ENCODE results near the gene DHTKD1. TPM values are rescaled to one million over a fixed set of nuclear protein-coding genes. Genes with fewer than 3 reads are reported as not detected.

The DHTKD1 gene, protein sequence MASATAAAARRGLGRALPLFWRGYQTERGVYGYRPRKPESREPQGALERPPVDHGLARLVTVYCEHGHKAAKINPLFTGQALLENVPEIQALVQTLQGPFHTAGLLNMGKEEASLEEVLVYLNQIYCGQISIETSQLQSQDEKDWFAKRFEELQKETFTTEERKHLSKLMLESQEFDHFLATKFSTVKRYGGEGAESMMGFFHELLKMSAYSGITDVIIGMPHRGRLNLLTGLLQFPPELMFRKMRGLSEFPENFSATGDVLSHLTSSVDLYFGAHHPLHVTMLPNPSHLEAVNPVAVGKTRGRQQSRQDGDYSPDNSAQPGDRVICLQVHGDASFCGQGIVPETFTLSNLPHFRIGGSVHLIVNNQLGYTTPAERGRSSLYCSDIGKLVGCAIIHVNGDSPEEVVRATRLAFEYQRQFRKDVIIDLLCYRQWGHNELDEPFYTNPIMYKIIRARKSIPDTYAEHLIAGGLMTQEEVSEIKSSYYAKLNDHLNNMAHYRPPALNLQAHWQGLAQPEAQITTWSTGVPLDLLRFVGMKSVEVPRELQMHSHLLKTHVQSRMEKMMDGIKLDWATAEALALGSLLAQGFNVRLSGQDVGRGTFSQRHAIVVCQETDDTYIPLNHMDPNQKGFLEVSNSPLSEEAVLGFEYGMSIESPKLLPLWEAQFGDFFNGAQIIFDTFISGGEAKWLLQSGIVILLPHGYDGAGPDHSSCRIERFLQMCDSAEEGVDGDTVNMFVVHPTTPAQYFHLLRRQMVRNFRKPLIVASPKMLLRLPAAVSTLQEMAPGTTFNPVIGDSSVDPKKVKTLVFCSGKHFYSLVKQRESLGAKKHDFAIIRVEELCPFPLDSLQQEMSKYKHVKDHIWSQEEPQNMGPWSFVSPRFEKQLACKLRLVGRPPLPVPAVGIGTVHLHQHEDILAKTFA
- total RNA-seq (2014; rRNA removed; shearing (Covaris generic)) = 12.6 and 13.4 TPM in 2 replicates

DNA sequence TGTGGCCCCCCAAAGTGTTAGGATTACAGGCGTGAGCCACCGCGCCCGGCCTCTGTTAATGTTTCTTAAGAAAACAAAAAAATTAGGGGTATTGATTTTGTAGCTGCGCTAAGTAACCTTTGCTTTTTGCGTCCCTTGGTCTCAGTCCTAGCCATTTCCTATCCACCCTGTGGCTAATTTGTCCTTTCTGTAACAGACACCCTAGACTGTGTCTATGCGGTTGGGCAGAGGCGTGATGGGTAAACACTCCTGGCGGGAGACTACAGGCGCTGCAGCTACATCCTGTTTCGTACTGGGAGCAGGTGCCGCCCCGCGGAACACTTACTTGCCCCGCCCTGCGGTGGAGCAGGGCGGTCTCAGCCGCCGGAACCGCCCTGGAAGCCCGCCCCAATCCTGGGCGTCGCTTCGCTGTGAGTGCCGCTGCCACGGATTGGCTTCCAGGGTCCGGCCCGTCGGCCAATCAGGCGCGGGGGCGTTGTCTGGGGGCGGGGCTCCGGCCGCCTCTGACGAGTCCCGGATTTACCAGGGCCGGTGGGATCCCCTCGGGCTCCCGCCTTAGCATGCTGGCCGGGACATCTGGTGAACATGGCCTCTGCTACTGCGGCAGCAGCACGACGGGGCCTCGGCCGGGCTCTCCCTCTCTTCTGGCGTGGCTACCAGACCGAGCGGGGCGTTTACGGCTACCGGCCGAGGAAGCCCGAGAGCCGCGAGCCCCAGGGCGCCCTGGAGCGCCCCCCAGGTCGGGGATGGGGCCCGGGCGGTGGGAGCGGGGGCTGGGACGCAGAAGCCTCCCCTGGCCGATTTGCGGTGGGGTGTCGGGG, at the start of gene DHTKD1:
Gene DHTKD1, plus strand, starts transcription at position 506 of the 821 bp plus-strand sequence. Its CDS starts 80 bp downstream, at position 586.
- DNase-seq (ENCODE audit: low spot score) = peak; percentile 98

DNA sequence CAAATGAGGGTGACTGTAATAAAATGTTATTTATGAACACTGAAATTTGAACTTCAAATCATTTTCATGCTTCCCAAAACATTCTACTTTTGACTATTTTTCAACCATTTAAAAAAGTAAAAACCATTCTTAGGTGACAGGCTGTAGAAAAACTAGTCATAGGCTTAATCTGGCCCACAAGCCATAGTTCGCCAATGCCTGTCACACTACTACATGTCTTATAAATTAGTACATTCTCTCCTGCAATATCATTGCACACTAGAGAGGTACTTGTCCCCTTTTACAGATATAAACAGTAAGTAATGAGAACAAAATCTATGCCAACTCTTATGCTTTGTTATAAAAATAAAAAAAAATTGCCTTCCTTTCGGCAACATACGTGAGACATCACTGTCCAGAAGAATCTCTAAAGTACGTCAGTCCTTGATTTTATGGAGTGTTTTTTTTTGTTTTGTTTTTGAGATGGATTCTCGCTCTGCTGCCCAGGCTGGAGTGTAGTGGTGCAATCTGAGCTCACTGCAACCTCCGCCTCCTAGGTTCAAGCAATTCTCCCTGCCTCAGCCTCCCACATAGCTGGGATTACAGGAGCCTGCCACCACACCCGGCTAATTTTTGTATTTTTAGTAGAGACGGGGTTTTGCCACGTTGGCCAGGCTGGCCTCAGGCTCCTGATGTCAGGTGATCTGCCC, 49.3 kb upstream of the DHTKD1 start:
- DNase-seq (ENCODE audit: low spot score) = no peak

DNA sequence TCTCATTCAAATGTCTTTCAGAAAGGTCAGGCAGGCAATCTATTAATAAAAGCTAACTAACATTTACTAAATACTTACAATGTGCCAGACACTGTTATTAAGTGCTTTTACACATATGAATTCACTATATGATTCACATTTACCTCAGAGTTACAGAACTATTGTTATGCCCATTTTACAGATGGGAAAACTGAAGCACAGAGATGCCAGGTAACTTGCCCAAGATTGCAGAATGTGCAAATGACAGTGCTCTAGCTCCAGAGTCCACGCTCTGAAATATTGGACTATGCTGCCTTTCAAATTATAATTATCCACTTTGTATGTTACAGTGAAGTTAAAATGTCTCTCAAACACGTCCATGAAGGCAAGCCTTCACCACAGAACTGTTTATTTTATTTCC, 48.2 kb upstream of the DHTKD1 start:
- DNase-seq (ENCODE audit: low spot score) = no peak

DNA sequence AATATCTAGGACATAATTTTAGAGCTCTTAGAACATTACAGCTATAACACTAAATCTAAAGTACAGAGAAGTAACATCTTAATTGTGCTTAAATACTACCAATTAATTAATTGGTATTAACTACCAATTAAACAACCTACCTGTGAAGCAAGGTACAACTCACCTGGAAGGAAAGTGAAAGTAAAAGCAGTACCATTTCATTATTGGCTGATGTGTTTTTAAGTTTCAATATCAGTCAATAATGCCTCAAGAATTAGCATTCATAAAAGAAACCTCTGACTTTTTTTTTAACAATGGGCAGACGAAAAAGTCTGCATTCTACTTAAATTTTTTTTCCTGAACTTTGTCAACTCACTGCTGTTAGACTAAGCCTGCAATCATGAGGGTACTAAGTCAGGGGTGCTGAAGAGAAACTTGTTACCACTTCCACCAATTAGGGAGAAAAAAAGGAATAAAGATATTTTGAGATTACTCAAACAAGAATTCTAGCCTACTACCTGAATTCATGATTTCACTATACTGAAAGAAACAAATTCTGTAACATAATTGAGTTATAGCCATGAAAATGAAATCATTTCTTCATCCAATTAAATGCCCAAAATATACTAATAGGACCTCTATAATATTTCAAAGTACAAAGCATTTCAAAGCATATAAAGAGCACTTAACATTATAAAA, 46.0 kb upstream of the DHTKD1 start:
- DNase-seq (ENCODE audit: low spot score) = no peak

DNA sequence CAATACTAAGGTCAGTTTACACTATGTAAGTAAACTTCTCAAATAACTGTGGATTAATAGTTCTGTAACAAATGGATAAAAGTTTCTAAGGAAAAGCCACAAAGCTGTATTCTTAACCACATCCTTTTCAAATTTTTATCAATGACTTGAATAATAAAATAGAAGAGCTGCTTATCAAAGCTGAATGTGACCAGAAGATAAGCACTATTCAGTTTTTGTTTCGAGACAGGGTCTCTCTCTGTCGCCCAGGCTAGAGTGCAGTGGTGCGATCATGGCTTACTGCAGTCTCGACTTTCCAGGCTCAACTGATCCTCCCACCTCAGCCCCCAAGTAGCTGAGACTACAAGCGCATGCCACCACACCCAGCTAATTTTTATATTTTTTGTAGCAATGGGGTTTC, 43.2 kb upstream of the DHTKD1 start:
- DNase-seq (ENCODE audit: low spot score) = no peak

DNA sequence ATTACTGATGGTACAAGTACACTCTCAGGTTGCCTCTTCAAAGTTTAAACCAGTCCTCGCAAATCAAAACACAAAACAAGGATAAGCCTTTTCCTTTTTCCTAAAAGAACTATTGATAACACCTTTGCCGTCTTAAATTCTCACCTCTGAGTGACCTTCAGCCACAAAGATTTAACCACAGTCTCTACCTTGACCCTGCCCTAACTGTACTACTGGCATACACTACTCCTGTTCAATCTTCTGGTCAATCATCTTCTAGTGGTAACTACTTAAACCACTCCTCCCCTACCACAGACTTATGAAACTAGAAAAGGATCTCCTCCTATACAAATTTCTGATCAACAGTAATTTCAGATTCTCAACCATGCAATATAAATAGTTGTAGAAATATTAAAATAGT, 41.2 kb upstream of the DHTKD1 start:
- DNase-seq (ENCODE audit: low spot score) = no peak

DNA sequence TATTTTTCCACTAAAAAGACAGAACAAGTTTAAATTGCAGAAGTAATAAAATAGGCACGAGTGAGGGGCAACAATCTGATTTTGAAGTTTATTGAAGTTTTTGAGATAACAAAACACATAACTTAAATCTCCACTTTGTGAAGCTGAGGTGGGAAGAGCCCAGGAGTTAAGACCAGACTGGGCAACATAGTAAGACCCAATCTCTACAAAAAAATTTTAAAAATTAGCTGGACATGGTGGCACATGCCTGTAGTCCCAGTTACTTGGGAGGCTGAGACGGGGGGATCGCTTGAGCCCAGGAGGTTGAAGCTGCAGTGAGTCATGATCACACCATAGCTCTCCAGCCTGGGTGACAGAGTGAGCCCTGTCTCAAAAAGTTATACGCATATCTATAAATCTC, 37.4 kb upstream of the DHTKD1 start:
- no peak for DNase-seq (ENCODE audit: low spot score)

DNA sequence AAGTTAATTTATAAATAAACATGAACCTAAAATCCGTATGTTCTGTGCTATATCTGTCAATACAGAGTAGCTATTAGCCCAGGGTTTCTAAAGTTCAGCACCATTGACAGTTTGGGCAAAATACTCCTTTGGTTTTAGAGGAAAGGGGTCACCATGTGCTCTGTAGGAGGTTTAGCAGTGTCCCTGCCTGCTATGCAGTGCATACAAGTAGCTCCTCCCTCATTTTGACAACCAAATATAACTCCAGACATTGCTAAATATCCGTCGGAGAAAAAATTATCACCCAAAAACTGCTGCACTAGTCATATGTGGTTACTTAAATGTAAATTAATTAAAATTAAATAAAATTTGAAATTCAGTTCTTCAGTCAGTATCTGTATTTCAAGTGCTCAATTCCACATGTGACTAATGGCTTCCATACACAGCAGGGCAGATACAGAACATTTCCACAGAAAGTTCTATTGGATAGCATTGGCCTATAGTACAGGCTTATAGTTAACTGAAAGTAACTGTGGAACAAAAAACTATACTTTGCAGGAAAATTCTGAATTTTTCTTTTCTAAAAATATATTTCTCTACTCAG, 32.6 kb upstream of the DHTKD1 start:
- DNase-seq (ENCODE audit: low spot score) = no peak

DNA sequence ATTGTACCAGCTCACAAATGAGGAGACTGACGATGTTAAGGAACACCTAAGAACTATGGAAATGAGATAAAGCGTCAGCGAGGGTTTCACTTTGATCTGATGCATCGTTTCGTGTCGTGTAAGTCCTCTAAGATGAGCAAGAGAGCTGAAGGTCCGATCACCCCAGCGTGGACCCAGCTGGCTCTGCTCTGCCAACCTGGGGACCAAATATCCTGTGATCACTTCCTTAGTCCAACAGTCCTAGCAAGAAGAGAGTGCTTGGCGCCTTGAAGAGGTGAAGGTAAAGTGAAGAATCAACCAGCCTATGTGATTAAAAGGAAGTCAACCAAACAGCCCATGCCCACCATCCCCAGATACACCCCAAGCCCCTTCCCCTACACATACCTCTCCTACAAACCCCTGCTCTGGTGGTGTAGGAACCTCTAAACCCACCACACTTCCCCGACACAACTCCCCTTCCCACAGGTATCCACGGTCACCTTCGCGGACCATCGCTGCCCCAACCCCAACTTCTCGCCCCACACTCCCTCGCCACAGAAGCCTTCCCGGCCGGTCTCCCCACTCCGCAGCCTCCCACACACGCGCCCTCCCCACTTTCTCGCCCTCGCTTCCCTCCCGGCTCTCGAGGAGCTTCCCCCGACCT, 26.9 kb upstream of the DHTKD1 start:
- peak; percentile 61 for DNase-seq (ENCODE audit: low spot score)

DNA sequence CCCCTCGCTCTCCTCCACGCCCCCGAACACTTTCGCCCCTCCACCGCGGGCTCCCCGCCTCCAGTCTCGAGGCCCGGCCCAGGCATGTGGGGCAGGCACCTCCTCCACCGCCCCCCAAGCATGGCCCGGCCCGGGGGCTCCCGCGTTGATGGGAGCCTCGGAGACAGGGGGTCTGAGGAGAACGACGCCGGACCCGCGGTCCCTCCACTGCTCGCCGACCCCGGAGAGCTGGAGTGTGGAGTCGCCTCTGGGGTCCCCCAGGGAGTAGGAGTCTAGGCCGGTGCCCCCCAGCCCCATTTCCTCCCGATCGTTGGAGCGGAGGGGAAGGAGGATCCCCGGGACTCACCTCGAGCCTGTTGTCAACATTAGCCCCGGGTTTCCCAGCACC, 26.4 kb upstream of the DHTKD1 start:
- no peak for DNase-seq (ENCODE audit: low spot score)

DNA sequence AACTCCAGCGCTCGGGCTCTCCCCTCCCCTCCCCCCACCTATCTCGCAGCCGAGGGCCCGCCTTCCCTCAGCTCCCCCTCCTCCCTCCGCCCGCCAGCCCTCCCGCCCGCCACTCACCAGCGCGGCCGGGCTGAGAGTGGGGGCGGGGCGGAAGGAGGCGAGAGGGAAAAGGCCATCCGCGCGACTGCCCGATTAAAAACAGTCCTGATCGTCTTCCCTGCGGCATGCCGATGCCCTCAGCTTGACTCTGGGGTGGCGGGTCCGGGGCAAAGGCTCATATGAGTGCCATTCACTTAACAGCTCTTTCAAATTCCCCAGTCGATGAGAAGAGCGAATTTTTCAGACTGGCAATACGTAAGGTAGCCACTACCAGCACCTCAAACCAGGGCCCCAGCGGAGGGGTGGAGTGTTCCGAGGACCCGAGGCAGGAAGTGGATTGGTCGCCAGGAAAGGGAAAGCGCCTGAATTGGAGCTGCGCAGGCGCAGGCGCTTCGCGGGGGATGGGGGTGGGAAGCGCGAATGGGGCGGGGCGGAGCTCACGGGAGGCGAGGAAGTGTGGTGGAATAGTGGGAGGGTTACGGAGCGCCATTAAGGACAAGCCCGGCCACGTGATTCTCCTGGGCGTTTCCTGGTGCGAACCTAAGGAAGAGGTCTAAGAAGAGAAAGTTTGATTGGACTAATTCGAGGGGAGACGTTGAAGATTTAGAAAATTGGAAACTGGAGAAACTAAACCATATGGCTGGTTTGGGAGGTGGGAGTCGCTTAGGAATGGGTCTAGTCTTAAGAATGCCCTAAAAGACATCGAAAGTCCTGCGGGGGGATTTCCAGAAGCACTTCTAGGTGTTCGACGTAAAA, 25.7 kb upstream of the DHTKD1 start, which contains the start of gene UPF2:
Gene UPF2, minus strand, starts transcription at position 13 of the 855 bp plus-strand sequence. CDS start 7,386 bp downstream, outside the sequence.
- peak; percentile 98 for DNase-seq (ENCODE audit: low spot score)

DNA sequence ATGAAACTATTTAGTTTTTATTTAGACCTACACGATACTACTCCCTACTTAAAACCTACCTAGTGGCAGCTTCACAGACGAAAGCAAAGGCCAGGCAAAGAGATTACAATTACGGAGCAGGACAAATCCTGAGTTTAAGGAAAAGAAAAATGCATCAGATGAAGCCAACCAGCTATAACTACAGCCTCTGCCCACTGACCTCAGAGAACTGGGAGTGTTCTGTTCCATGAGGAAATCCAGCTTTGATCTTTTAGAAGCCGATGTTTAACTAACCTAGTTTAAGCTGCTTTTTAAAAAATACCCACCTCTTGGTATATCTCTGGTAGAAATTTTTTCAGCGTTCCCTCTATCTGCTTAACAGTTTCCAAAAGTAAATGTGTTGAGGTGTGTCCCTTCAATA, 23.2 kb upstream of the DHTKD1 start:
- no peak for DNase-seq (ENCODE audit: low spot score)

DNA sequence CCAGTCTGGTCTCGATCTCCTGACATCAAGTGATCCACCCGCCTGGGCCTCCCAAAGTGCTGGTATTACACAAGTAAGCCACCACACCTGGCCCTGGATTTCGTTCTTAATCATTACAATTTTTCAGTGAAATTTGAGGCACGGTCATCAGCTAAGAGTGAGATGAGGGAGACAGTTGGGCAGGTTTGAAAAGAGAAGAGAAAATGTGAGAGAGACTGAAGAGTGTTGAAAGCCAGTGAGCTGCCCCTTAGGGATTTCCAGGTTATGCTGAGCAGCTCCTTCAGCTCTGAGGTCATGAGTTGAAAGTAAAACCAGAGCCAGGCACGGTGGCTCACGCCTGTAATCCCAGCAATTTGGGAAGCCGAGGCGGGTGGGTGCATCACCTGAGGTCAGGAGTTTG, 20.2 kb upstream of the DHTKD1 start:
- DNase-seq (ENCODE audit: low spot score) = no peak

DNA sequence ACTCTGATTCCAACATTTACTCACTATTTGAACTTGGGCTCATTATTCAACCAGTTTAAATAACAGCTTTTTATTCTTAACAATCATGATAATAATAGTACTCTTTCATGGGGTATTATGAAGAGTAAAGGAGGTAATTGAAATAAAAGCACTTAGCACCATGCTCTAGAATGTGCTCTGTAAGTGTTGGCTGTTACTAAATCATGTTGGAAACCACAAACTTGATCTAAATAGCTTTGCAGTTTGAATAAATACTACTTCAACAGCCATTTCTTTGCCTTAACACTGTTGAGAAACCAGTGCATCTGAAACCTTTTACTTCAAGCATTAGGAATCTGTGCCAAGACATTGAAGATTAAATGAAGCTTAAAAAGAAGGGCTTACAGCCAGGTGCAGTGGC, 18.2 kb upstream of the DHTKD1 start:
- DNase-seq (ENCODE audit: low spot score) = no peak

DNA sequence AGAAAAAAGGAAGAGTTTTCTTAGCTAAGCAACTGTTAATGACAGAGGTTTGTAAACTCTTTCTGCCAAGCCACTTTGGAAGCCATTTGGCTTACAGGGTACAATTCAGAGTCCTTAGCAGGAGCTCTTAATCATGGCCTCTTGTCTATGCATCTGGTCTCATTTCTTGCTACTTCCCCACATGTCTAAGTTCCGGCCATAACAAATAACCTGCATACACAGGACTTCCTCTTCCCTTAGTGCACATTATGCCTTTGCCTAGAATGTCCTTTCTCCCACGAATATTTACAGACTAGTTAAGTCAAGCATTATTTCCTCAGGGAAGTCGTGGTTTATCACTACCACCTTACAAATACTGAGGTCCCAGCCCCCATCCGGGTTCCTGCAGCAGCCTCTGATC, 17.5 kb upstream of the DHTKD1 start:
- DNase-seq (ENCODE audit: low spot score) = no peak

DNA sequence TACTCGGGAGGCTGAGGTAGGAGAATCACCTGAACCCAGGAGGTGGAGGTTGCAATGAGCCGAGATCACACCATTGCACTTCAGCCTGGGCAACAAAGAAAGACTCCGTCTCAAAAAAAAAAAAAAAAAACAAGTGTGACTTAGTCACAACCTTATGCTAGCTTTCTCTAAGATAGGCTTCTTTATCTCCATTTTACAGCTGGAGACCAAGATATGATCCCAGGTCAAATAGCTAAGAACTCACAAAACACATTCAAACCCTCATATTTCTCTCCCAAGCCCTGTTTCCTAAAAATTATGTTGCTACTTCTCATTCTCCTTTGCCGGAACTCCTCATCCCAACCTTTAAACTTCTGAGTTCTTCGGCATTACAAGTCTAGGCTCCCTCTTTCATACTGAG, 13.0 kb upstream of the DHTKD1 start:
- DNase-seq (ENCODE audit: low spot score) = no peak

DNA sequence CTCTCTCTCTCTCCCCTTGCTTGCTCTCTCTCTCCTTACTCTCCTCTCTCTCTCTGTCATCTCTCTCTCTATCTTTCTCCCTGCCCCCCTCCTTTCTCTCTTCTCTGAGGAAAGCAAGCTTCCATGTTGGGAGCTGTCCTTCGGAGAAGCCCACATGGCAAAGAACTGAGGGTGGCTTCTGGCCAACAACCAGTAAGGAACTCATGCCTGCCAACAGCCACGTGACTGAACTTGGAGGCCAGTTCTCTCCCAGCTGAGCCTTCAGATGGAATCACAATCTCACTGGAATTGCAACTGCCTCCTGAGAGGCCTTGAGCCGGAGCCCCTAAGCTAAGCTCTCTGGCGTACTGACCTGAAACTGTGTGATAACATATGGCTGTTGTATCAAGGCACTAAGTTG, 12.0 kb upstream of the DHTKD1 start:
- no peak for DNase-seq (ENCODE audit: low spot score)

DNA sequence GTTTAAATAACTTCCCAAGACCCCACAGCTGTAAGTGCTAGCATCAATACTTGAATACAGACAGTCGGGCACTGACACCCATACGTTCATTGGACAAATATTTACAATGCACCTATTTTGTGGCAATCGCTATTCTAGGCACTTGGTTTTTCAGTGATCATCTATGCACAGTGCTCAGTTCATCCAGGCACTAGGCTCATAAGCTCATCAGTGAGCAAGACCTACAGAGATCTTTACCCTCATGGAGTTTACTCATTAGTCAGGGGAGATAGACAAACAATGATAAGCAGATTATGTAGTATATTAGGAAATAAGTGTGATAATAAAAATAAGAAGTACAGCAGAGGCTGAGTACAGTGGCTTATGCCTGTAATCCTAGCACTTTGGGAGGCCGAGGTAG, 7.6 kb upstream of the DHTKD1 start:
- DNase-seq (ENCODE audit: low spot score) = no peak
